B cell (primary cell): ENCODE data around the gene GDA. TPM values are rescaled to one million over a fixed set of nuclear protein-coding genes. Genes with fewer than 3 reads are reported as not detected.

Source experiments
- ATAC-seq: fragments of 200-7000 bp; cut with Tn5 transposase; one replicate; pipeline ENCODE4 v1.10.0; 2021; ENCODE audit warnings: low read depth, mild to moderate bottlenecking, moderate number of reproducible peaks, moderate library complexity
- CTCF ChIA-PET: fragments of 350-600 bp; sonication (Branson Sonifier 250); formaldehyde crosslinking; loops from one replicate; lab custom pipeline; 2021; ENCODE audit warnings: antibody characterized with exemption, inconsistent platforms; lab: Charles Lee
- POLR2A ChIA-PET: fragments of 350-600 bp; sonication (Branson Sonifier 250); formaldehyde crosslinking; loops from one replicate; lab custom pipeline; 2021; ENCODE audit warnings: antibody characterized with exemption; lab: Charles Lee
- DNase-seq: peaks from one replicate; pipeline ENCODE4 v3.0.0; 2013
- H2AFZ ChIP-seq: 2 replicates; pipeline ENCODE4 v1.6.1; 2012; ENCODE audit warnings: mild to moderate bottlenecking, low read depth, low read length; ENCODE audit not compliant: insufficient read depth, poor library complexity, severe bottlenecking
- H3K27ac ChIP-seq, 2 donors: 1 replicate in 1 of 2; 2 replicates in 1 of 2; pipeline ENCODE4 v1.5.1; 2012 to 2013; ENCODE audit warnings: low read length in 2 of 2, mild to moderate bottlenecking in 2 of 2, moderate library complexity in 1 of 2
- H3K27me3 ChIP-seq, 4 experiments: fragments of 200-600 bp in 1 of 4; sonication (generic) in 1 of 4; replicated peaks in 1 of 4; 1 replicate in 2 of 4; 2 replicates in 2 of 4; pipeline versions ENCODE4 v1.6.1 to v1.7.0; 2013 to 2016; ENCODE audit warnings: low read length in 3 of 4, mild to moderate bottlenecking in 2 of 4, mixed read lengths in 1 of 4, moderate library complexity in 1 of 4; ENCODE audit not compliant: insufficient read depth in 4 of 4, control insufficient read depth in 3 of 4; ENCODE audit errors: control extremely low read depth in 1 of 4
- H3K36me3 ChIP-seq, 2 experiments: replicated peaks in 1 of 2; 1 replicate in 1 of 2; 2 replicates in 1 of 2; pipeline versions ENCODE4 v1.6.1 to v1.7.1; 2013; ENCODE audit warnings: low read length in 1 of 2; ENCODE audit not compliant: insufficient read depth in 2 of 2, control insufficient read depth in 1 of 2; ENCODE audit errors: control extremely low read depth in 1 of 2, extremely low read depth in 1 of 2
- H3K4me1 ChIP-seq, 2 donors: fragments of 200-600 bp in 1 of 2; sonication (generic) in 1 of 2; 1 replicate in 1 of 2; 2 replicates in 1 of 2; pipeline versions ENCODE4 v1.5.1 to v1.6.1; 2013 to 2017; ENCODE audit warnings: low read length in 2 of 2; ENCODE audit not compliant: control insufficient read depth in 2 of 2, insufficient read depth in 2 of 2
- H3K4me2 ChIP-seq: replicated peaks from 2 replicates; pipeline ENCODE3; 2012; ENCODE audit warnings: mild to moderate bottlenecking, low read depth, low read length; ENCODE audit not compliant: poor library complexity, severe bottlenecking
- H3K4me3 ChIP-seq, 5 experiments: fragments of 200-600 bp in 1 of 5; sonication (generic) in 1 of 5; 1 replicate in 3 of 5; 2 replicates in 2 of 5; pipeline versions ENCODE4 v1.5.1 to v1.7.0; 2011 to 2016; ENCODE audit warnings: low read length in 4 of 5, mild to moderate bottlenecking in 4 of 5, low read depth in 2 of 5, control low read depth in 1 of 5, moderate library complexity in 1 of 5; ENCODE audit not compliant: insufficient read depth in 1 of 5; ENCODE audit errors: control extremely low read depth in 1 of 5, extremely low read depth in 1 of 5
- H3K79me2 ChIP-seq: fragments of 200-600 bp; sonication (generic); one replicate; pipeline ENCODE4 v1.6.0; 2016; ENCODE audit warnings: low read length; ENCODE audit not compliant: control insufficient read depth, insufficient read depth
- H3K9ac ChIP-seq: fragments of 200-600 bp; sonication (generic); 2 replicates; pipeline ENCODE4 v1.6.1; 2017; ENCODE audit warnings: mild to moderate bottlenecking, low read length, moderate library complexity
- H3K9me3 ChIP-seq, 3 donors: one replicate each; pipeline versions ENCODE4 v1.6.1 to v1.7.1; 2013; ENCODE audit warnings: low read length in 2 of 3; ENCODE audit not compliant: control insufficient read depth in 2 of 3, insufficient read depth in 1 of 3; ENCODE audit errors: control extremely low read depth in 1 of 3
- H4K20me1 ChIP-seq: 2 replicates; pipeline ENCODE4 v1.6.0; 2012; ENCODE audit warnings: mild to moderate bottlenecking, low read length; ENCODE audit not compliant: insufficient read depth, control insufficient read depth, poor library complexity, severe bottlenecking
- H3K27ac Mint-ChIP-seq: one replicate; pipeline ENCODE4 v1.8.0; 2021; ENCODE audit warnings: mixed read lengths
- H3K27me3 Mint-ChIP-seq: one replicate; pipeline ENCODE4 v1.8.0; 2021; ENCODE audit warnings: mixed read lengths
- H3K4me1 Mint-ChIP-seq: one replicate; pipeline ENCODE4 v1.8.0; 2021; ENCODE audit warnings: mixed read lengths
- H3K4me3 Mint-ChIP-seq: one replicate; pipeline ENCODE4 v1.8.0; 2021; ENCODE audit warnings: mixed read lengths
- H3K9me3 Mint-ChIP-seq: one replicate; pipeline ENCODE4 v1.8.0; 2022; ENCODE audit warnings: mixed read lengths; ENCODE audit not compliant: insufficient read depth
- CTCF ChIP-seq: fragments of 200-600 bp; IDR thresholded peaks from one replicate; pipeline ENCODE4 v1.8.0; 2022; ENCODE audit warnings: antibody characterized with exemption, mild to moderate bottlenecking
- EZH2 ChIP-seq: IDR thresholded peaks from 2 replicates; pipeline ENCODE4 v1.6.1; 2012; ENCODE audit warnings: borderline replicate concordance, low read depth, mild to moderate bottlenecking, moderate library complexity, low read length; ENCODE audit not compliant: insufficient read depth, poor library complexity, severe bottlenecking
- WGBS: methylation state at CpG from one replicate; pipeline ENCODE4 v1.1.5; 2013; ENCODE audit warnings: missing lambda C conversion rate; ENCODE audit not compliant: insufficient coverage; 5-methylcytosine and 5-hydroxymethylcytosine counted together
- intact Hi-C: fragments of 100-400 bp; cut with micrococcal nuclease; formaldehyde crosslinking; loops from one replicate; pipeline ENCODE4 v1.10.0; 2022
- polyA plus RNA-seq: library from polyadenylated mRNA; depleted of rRNA; stranded (reverse); fragments of >200 nt; gene quantifications from 2 replicates; pipeline ENCODE4 v1.2.3, GENCODE V29; 2012
- total RNA-seq, 2 donors: library from RNA; stranded (reverse); fragments of 120-200 nt in 1 of 2; gene quantifications; 1 replicate in 1 of 2; 2 replicates in 1 of 2; pipeline versions ENCODE4 v1.2.3 to v1.2.4, GENCODE V29; 2013 to 2022

The GDA gene
- total and polyA plus RNA-seq, 2 donors (not counting 1 experiment from before 2014, with no cell fraction given) = not detected

- Histone ChIP-seq H3K4me2 (no peak overlapping the region), H3K79me2 (no peaks in the 10 kb centered on the region), H3K36me3 (no peaks in the 10 kb centered on the region), H3K27me3 (peaks cover 0 to 3% (median 0%) of the 10 kb centered on the region in 4 experiments), H4K20me1 (no peaks in the 10 kb centered on the region), H2AFZ (no peak overlapping the region), H3K4me1 (no peaks in the 10 kb centered on the region), H3K9ac (no peak overlapping the region), H3K4me3 (no peak overlapping the region), H3K27ac (no peak overlapping the region), H3K9me3 (no peaks in the 10 kb centered on the region)
- ChIA-PET POLR2A (no interaction called here), CTCF (no interaction called here)
- peaks cover 35% of the 10 kb centered on the region for H3K27me3 Mint-ChIP-seq
- 86% methylated on average over 3 of the region's 3 CpGs for WGBS
- H3K4me1 Mint-ChIP-seq = no peaks in the 10 kb centered on the region
- H3K27ac Mint-ChIP-seq = no peak overlapping the region
- DNase-seq (no peak), ATAC-seq (no peak)
- intact Hi-C loops = no loop called here
- no peak for TF ChIP-seq CTCF
- TF ChIP-seq EZH2 = no peak
- H3K4me3 Mint-ChIP-seq = no peak overlapping the region
- no peaks in the 10 kb centered on the region for H3K9me3 Mint-ChIP-seq
Measured at GRCh38 chr9:72141484-72141883, 7.8 kb upstream of the GDA start.

- Histone ChIP-seq H4K20me1 (no peaks in the 10 kb centered on the region), H3K4me1 (peaks cover 10 to 13% of the 10 kb centered on the region in 2 donors), H3K4me2 (no peak overlapping the region), H3K27ac (no peak overlapping the region), H3K9me3 (peaks cover 0 to 5% (median 0%) of the 10 kb centered on the region in 3 donors), H3K36me3 (no peaks in the 10 kb centered on the region), H3K4me3 (no peak overlapping the region), H3K27me3 (peaks cover 0 to 20% (median 12%) of the 10 kb centered on the region in 4 experiments), H3K9ac (no peak overlapping the region), H3K79me2 (no peaks in the 10 kb centered on the region), H2AFZ (no peak overlapping the region)
- Mint-ChIP-seq H3K4me1 (peaks cover 7% of the 10 kb centered on the region), H3K4me3 (no peak overlapping the region), H3K9me3 (no peaks in the 10 kb centered on the region), H3K27me3 (peaks cover 50% of the 10 kb centered on the region), H3K27ac (no peak overlapping the region)
- no peak for ATAC-seq
- TF ChIP-seq EZH2 (no peak), CTCF (no peak)
- POLR2A ChIA-PET = no interaction called here
- intact Hi-C loops = no loop called here
- 100% methylated on average over 1 of the region's 3 CpGs for WGBS
- CTCF ChIA-PET = interaction anchor here (0.6 kb wide), 1 partner anchor 57 kb away, joined by 3 read pairs; no protein-coding TSS in a partner anchor
- no peak for DNase-seq
Measured at GRCh38 chr9:72144756-72145492, 4.3 kb upstream of the GDA start.
